RWPE1 (cell line): Measurements from ENCODE around the gene HPCA.

Source experiments
- CTCF ChIA-PET: fragments of 350-600 bp; sonication (Branson Sonifier 250); formaldehyde crosslinking; extraction: SDS; loops from one replicate; lab custom pipeline; 2021; lab: Yijun Ruan, JAX
- POLR2A ChIA-PET: fragments of 400-600 bp; formaldehyde crosslinking; extraction: SDS; loops from one replicate; lab custom pipeline; 2020; ENCODE audit warnings: antibody characterized with exemption; ENCODE audit not compliant: low non-redundant PET; lab: Yijun Ruan, JAX
- DNase-seq: peaks from one replicate; pipeline ENCODE4 v3.0.0; 2012; ENCODE audit warnings: low spot score
- H3K27ac ChIP-seq: fragments of 450-650 bp; 2 replicates; pipeline ENCODE4 v1.5.1; 2017
- CTCF ChIP-seq: fragments of 450-650 bp; conservative IDR thresholded peaks from 2 replicates; pipeline ENCODE4 v1.5.1; 2017; ENCODE audit warnings: low read depth, mild to moderate bottlenecking

HPCA gene

GRCh38 chr1:32881871-32882850, 4.1 kb upstream of the HPCA start:
- TF ChIP-seq CTCF: no peak
- no peak for DNase-seq
- CTCF ChIA-PET: interaction anchor here (1.1 kb wide), 1 partner anchor 10 kb away, joined by 3 read pairs; no protein-coding TSS in a partner anchor
- no peak overlapping the region for H3K27ac ChIP-seq
- POLR2A ChIA-PET: no interaction called here

GRCh38 chr1:32883338-32884031, 2.8 kb upstream of the HPCA start:
- DNase-seq: no peak
- H3K27ac ChIP-seq: no peak overlapping the region
- no peak for TF ChIP-seq CTCF
- ChIA-PET POLR2A (no interaction called here), CTCF (interaction anchor here (0.6 to 1.1 kb wide), 2 partner anchors 9 to 131 kb away, joined by 3 to 4 read pairs; no protein-coding TSS in a partner anchor)

- no peak for TF ChIP-seq CTCF
- POLR2A ChIA-PET: no interaction called here
- no peak overlapping the region for H3K27ac ChIP-seq
- no peak for DNase-seq
- CTCF ChIA-PET: interaction anchor here (0.6 to 1.1 kb wide), 2 partner anchors 9 to 130 kb away, joined by 3 to 4 read pairs; no protein-coding TSS in a partner anchor
Measured at GRCh38 chr1:32884032-32884372, 2.3 kb upstream of the HPCA start.

GRCh38 chr1:32884726-32885125, 1.6 kb upstream of the HPCA start:
- no peak overlapping the region for H3K27ac ChIP-seq
- TF ChIP-seq CTCF: no peak
- no peak for DNase-seq
- CTCF ChIA-PET: interaction anchor here (1.6 kb wide), 1 partner anchor 8 kb away, joined by 4 read pairs; no protein-coding TSS in a partner anchor
- POLR2A ChIA-PET: no interaction called here

GRCh38 chr1:32885676-32886003, 651 bp upstream of the HPCA start:
- POLR2A ChIA-PET: no interaction called here
- no peak for DNase-seq
- CTCF ChIA-PET: interaction anchor here (0.5 to 2.3 kb wide), 5 partner anchors 9 to 360 kb away, joined by 3 to 7 read pairs (median 4); no protein-coding TSS in a partner anchor
- TF ChIP-seq CTCF: no peak
- no peak overlapping the region for H3K27ac ChIP-seq

- no peak overlapping the region for H3K27ac ChIP-seq
- DNase-seq: no peak
- POLR2A ChIA-PET: no interaction called here
- 0 out of 2 replicates have a peak, but pooled peaks have one; percentile 5 for TF ChIP-seq CTCF
- CTCF ChIA-PET: interaction anchor here (0.6 to 2.3 kb wide), 5 partner anchors 11 to 720 kb away, joined by 3 to 7 read pairs (median 3); partner anchors contain the start of gene TMEM54
Measured at GRCh38 chr1:32886828-32887414, 630 bp downstream of the HPCA start.
